Ovary (tissue), 10 donors: ENCODE data around the gene TMED3. TPM values are rescaled to one million over a fixed set of nuclear protein-coding genes. Genes with fewer than 3 reads are reported as not detected.

Source experiments
- DNase-seq, 5 donors: peaks; one replicate each; pipeline ENCODE4 v3.0.0-alpha.2; 2019 to 2020
- H3K27ac ChIP-seq, 2 donors: fragments of 200-600 bp; one replicate each; pipeline versions ENCODE4 v1.5.1 to v1.8.0; 2019 to 2022
- H3K27me3 ChIP-seq: fragments of 200-600 bp; one replicate; pipeline ENCODE4 v1.8.0; 2022
- H3K36me3 ChIP-seq: fragments of 200-600 bp; sonication (generic); one replicate; pipeline ENCODE4 v1.5.1; 2019
- H3K4me1 ChIP-seq: one replicate; pipeline ENCODE4 v1.8.1; 2013; ENCODE audit warnings: mild to moderate bottlenecking, moderate library complexity; ENCODE audit not compliant: insufficient read depth
- H3K4me3 ChIP-seq: fragments of 200-600 bp; sonication (generic); one replicate; pipeline ENCODE4 v1.5.1; 2017
- H3K9me3 ChIP-seq, 2 donors: fragments of 200-600 bp in 1 of 2; sonication (generic) in 1 of 2; one replicate each; pipeline versions ENCODE4 v1.5.1 to v1.8.1; 2013 to 2019; ENCODE audit warnings: mild to moderate bottlenecking in 1 of 2, moderate library complexity in 1 of 2
- CTCF ChIP-seq, 3 donors: fragments of 450-650 bp in 2 of 3; fragments of 200-600 bp in 1 of 3; IDR thresholded peaks; one replicate each; pipeline versions ENCODE4 v1.5.1 to v1.8.0; 2016 to 2022; ENCODE audit warnings: antibody characterized with exemption in 3 of 3, mild to moderate bottlenecking in 1 of 3
- EP300 ChIP-seq: sonication (generic); formaldehyde crosslinking; IDR thresholded peaks from one replicate; pipeline ENCODE4 v1.6.1; 2017; ENCODE audit warnings: antibody characterized with exemption
- POLR2A ChIP-seq: fragments of 450-650 bp; IDR thresholded peaks from one replicate; pipeline ENCODE4 v1.6.1; 2017; ENCODE audit warnings: antibody characterized with exemption, mild to moderate bottlenecking, moderate library complexity
- WGBS, 3 donors: extraction: QIAGEN DNeasy Blood & Tissue Kit in 1 of 3; methylation state at CpG; one replicate each; pipeline versions ENCODE4 v1.1.5 to v1.1.7; 2013 to 2017; 5-methylcytosine and 5-hydroxymethylcytosine counted together
- intact Hi-C, 4 donors: fragments of 100-400 bp; cut with DNase I; formaldehyde crosslinking; loops; one replicate each; pipeline versions ENCODE4 v1.11.0 to v1.15.1; 2022 to 2023
- long read RNA-seq, 3 donors: library from polyadenylated mRNA in 2 of 3; unstranded in 2 of 3; transcript quantifications; one replicate each; pipeline ENCODE4 v2.0.0 and lab custom pipeline, GENCODE V29; 2021 to 2026
- polyA plus RNA-seq, 2 donors: library from polyadenylated mRNA; stranded (reverse); fragments of 200-250 nt in 1 of 2; fragments of 350-450 nt in 1 of 2; fragmentation: Illumina TruSeq in 1 of 2; extraction: RNeasy Lipid Tissue Mini Kit (QIAGEN cat#74804) in 1 of 2; gene quantifications; one replicate each; pipeline ENCODE4 v1.2.3, GENCODE V29; 2013 to 2014
- total RNA-seq, 7 donors: library from RNA; depleted of rRNA in 2 of 7; stranded (reverse); fragments of >200 nt in 2 of 7; fragmentation: NEBNext Ultra II Directional in 3 of 7; extraction: Animal tissue kit (Norgen Biotek cat#: 25700) in 3 of 7; gene quantifications; one replicate each; pipeline versions ENCODE4 v1.1.0 to v1.2.4, GENCODE V29; 2016 to 2023
- donor health status: DM: no; HTN: no; CAD: no; lungs with moderate emphysema.
- donor health status: DM: no; HTN: no; CAD: no.
- donor health status: Bipolar disorder and iron deficiency.
- donor health status: DM: yes; HTN: yes; CAD: no.
- donor health status: DM: no; HTN: no; CAD: no.
- donor health status: DM: yes; HTN: yes; CAD: no.

TMED3 gene
- 10 to 100 TPM; 22.4 to 45.8 (median 33.7) TPM for total RNA-seq
- 10 to 100 TPM; 38.2 to 51.6 TPM for polyA plus RNA-seq
- long read RNA-seq, donor 1, transcript TMED3-201 (3 exons, 1,475 nt) = major isoform, 363 of 373 reads
- long read RNA-seq, donor 1, partial matches to known transcripts = 1 of 373 reads
- long read RNA-seq, donor 1, other reads (novel, unspliced or antisense) = 5 of 373 reads
- long read RNA-seq, donor 2, full-length matches to known transcripts = 30 of 30 reads
- long read RNA-seq, donor 2, partial matches to known transcripts = 0 of 30 reads
- long read RNA-seq, donor 2, other reads (novel, unspliced or antisense) = 0 of 30 reads
- long read RNA-seq, donor 3, transcript TMED3-201 (3 exons, 1,475 nt) = major isoform, 89 of 93 reads
- long read RNA-seq, donor 3, partial matches to known transcripts = 2 of 93 reads
- long read RNA-seq, donor 3, other reads (novel, unspliced or antisense) = 1 of 93 reads

- peak; percentile 43 to 82 (median 68) for DNase-seq
- Histone ChIP-seq H3K4me1 (peaks cover 11% of the 10 kb centered on the region), H3K36me3 (no peaks in the 10 kb centered on the region), H3K4me3 (peak within 1 kb of the TSS; percentile 44), H3K27me3 (no peaks in the 10 kb centered on the region), H3K9me3 (no peaks in the 10 kb centered on the region), H3K27ac (no peak within 1 kb of the TSS)
- intact Hi-C loops = no loop called here
- 0 to 2% (median 1%) methylated on average over 32 to 71 of the region's 76 CpGs for WGBS, 3 donors
- TF ChIP-seq CTCF (IDR thresholded peaks at IDR 0.05) = no peak
- TF ChIP-seq EP300 = no peak
- no peak for TF ChIP-seq POLR2A
Observed at GRCh38 chr15:79310985-79311900, at the start of gene TMED3. TSS of gene TMED3 (plus strand) at chr15:79311112. CDS start at chr15:79311250, 138 bp downstream.

- Histone ChIP-seq H3K4me3 (no peak overlapping the region), H3K9me3 (no peaks in the 10 kb centered on the region), H3K36me3 (no peaks in the 10 kb centered on the region), H3K27ac (no peak overlapping the region), H3K4me1 (no peaks in the 10 kb centered on the region), H3K27me3 (no peaks in the 10 kb centered on the region)
- WGBS, 3 donors = 78 to 91% (median 80%) methylated on average over 1 of the region's 1 CpG
- TF ChIP-seq CTCF (IDR thresholded peaks at IDR 0.05) (no peak), POLR2A (no peak), EP300 (no peak)
- DNase-seq = no peak
- intact Hi-C loops = no loop called here
Observed at GRCh38 chr15:79261836-79262235, 49.1 kb upstream of the TMED3 start.

GRCh38 chr15:79265167-79265566 lies 45.7 kb upstream of the TMED3 start:
- H3K36me3 ChIP-seq = no peaks in the 10 kb centered on the region
- no peak overlapping the region for H3K27ac ChIP-seq
- H3K27me3 ChIP-seq = no peaks in the 10 kb centered on the region
- no peaks in the 10 kb centered on the region for H3K9me3 ChIP-seq
- no peak for TF ChIP-seq CTCF (IDR thresholded peaks at IDR 0.05)
- TF ChIP-seq EP300 = no peak
- TF ChIP-seq POLR2A = no peak
- H3K4me3 ChIP-seq = no peak overlapping the region
- H3K4me1 ChIP-seq = no peaks in the 10 kb centered on the region
- intact Hi-C loops = no loop called here
- no peak for DNase-seq
- 79 to 84% (median 81%) methylated on average over 4 of the region's 4 CpGs for WGBS, 3 donors

GRCh38 chr15:79265987-79266579 lies 44.8 kb upstream of the TMED3 start:
- intact Hi-C loops = no loop called here
- Histone ChIP-seq H3K36me3 (no peaks in the 10 kb centered on the region), H3K9me3 (no peaks in the 10 kb centered on the region), H3K4me1 (no peaks in the 10 kb centered on the region), H3K27me3 (no peaks in the 10 kb centered on the region), H3K27ac (no peak overlapping the region), H3K4me3 (no peak overlapping the region)
- TF ChIP-seq CTCF (IDR thresholded peaks at IDR 0.05) (no peak), EP300 (no peak), POLR2A (no peak)
- 62 to 71% (median 63%) methylated on average over 3 of the region's 3 CpGs for WGBS, 3 donors
- no peak for DNase-seq
